HG03045 (cell line): ENCODE results near the gene ISY1.
"Not testable (repeated sequence)": the region's sequence is repeated elsewhere in the genome, so short reads cannot be mapped to it uniquely, and the experiment has no call there.

ENCODE experiments used
- ATAC-seq: cut with Tn5 transposase; IDR thresholded peaks from one replicate; pipeline ENCODE4 v1.9.1; 2021; ENCODE audit warnings: mild to moderate bottlenecking, moderate library complexity; ENCODE audit not compliant: unreplicated experiment

ISY1 gene

DNA sequence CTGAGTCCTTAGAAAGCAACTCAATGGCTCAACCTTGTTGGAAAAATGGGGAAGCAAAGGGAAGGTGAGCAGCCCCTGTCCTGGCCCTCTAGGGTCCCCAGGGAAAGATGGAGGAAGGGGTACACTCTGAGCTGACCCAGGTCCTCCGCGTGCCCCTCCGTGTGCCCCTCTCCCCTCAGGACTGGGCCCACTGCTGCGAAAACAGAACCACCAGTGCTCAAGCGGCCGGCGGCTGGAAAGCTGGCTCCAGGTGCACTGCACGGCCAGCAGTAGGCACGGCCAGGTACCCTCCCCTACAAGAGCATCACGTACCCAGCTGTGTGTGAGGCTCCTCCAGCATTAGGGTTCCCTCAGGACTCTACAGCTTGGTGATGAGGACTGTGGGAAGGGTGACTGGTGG lies 65.6 kb downstream of the ISY1 start:
- no peak for ATAC-seq

DNA sequence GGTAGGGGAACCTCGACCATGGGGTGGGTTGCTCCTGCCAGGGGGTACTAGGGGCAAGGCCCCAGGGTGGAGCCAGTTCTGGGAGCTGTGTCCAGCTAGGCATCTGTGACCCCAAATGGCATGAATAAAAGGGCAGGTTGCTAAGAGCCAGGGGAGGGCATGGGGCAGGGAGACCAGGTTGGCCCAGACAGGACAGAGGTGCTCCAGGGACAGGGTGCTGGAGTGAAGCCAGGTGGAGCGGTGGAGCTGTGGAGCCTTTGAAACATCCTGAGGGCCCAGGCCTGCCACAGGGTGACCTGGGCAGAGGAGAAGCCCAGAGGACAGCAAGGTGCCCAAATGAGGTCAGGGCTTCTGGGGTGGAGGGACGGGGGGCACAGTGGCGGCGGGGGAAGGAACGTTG lies 72.6 kb downstream of the ISY1 start:
- not testable (repeated sequence) for ATAC-seq

DNA sequence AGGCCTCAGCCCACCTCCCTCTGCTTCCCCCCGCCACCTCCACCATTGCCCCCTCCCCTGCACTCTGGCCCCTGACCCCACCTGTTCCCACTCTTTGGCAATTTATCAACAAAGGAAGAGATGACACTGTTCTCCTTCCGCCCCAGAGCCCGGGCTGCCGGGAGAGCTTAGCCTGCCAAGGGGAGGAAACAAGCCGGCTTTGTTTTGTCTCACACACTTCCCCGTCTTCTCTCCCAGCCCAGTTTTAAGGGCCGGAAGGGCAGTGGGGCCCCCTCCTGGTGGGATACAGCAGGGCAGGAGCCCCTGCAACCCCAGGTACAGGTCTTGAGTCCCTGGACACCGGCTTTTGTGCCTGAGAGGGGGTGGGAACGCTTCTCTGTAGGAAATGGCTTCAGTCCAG lies 73.0 kb downstream of the ISY1 start:
- ATAC-seq: not testable (repeated sequence)

DNA sequence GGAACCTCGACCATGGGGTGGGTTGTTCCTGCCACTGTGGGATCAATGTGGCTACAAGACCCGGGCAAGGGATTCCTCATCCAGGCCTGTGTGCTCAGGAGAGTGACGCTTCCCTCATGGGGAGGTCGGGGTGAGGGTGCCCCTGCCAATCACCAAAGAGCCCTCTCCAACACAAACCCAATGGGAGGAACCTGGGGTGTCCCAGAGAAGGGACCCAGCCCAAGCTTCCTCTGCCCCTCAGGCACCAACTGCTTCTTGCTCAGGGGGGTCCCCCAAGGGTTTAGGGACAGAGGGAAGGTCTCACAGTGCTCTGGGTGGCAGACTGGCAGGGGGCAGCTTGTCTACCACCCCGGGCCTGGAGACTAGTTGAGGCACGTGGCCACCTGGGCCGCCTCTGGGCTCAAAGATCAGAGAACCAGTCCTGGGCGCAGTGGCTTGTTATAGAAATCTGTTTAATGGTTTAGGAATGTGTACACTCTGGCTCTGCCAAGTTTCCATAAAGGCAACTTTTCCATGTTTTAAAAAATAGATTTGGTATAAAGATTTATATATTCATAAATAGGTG lies 73.6 kb downstream of the ISY1 start:
- no peak for ATAC-seq

DNA sequence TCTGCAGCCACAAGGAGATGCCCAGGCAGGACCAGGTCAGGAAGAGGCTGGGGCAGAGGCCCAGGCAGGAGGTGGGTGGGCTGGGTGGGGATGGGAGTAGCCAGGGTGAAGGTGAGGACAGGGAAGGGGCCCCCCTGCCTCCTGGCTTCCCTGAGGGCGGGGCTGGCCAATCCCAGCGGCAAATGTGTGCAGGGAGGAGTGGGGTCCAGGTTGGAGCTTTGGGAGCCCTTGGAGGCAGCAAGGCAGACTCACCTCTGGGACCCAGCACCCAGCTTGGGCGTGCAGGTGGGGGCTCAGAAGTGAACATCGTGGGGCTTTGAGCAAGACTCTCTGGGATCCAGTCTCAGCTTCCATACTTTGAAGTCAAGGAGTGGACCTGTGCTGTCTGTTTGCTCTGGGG lies 75.0 kb downstream of the ISY1 start:
- ATAC-seq: no peak

DNA sequence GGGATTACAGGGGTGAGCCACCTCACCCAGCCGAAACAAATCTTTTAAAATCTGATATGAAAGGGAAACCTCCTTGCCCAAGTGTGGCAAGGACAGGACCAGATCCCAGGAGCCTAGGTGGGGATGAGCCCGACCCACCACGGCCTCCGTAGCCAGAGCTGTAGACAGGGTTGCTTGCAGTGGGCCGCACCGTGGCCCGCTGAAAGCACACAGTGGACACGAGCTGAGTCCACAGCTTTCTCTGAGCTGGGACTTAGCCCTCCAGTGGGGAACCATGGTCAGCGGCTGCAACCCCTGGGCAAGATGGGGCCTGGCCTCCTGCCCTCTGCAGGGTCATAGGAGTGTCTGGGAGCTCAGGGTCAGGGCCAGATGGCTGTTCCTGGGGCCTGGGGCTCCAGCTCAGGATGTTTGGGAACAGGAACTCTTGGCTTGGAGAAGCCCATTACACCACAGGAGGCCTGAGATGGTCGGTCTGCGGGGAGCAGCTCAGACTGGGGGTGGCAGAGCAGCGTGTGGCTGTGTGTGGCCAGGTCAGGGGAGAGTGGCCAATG lies 75.6 kb downstream of the ISY1 start:
- ATAC-seq: no peak

GRCh38 chr3:129084501-129084900 lies 76.4 kb downstream of the ISY1 start:
- no peak for ATAC-seq

DNA sequence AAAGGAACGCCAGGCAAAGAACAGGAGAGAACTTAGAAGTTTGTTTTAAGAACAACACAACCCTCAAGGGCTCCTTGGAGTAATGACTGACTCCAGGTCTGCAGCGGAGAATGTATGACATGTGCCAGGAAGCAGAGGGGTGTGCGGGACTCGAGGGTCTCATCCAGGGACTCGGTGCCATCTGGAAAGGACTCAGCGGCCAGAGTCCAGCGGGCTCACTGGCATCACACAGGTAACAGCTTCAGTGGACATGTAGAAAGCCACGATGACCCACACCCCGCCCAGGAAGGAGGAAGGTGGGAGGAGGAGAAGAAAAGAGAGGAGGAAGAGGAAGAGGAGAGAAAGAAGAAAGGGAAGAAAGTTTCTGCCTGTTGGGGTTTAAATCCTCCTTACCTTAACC lies 78.8 kb downstream of the ISY1 start:
- ATAC-seq: no peak

DNA sequence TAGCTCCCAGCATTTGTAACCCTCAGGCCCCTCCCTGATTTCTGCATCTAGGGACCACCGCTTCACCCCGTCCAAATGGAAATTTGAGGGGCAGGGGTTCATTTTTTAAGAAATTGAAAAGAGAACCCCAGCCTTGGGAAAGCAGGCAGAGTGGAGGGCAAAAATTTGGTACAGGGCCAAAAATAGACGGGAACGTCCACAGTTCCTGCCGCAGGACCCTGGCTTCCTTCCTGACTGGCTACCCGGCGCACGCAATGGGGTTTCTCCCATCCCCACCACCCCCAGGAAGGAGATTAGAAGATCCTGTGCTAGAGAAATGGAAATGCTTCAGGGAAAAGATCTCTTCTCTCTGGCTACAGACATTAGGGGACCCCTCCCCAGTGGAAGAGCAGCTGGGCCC lies 79.4 kb downstream of the ISY1 start:
- no peak for ATAC-seq

DNA sequence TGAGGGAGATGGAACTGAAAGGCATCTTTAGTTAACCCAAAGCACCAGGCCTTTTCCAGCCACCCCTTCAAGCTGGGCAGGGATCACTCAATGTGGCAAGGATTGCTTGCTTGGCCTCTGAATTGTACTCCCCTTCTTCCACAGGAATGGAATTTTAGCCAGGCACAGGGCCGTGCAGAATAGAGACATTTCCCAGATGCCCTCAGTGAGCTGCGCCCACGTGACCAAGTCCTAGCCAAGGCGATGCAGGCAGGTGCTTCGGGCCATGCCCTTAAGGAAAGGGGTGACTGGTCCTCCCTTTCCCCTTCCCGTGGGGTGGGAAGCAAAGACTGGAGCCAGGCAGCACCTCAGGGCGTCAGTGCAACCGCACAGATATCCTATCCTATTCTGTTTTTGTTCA lies 82.4 kb downstream of the ISY1 start:
- no peak for ATAC-seq
